B cell (primary cell): ENCODE measurements around the gene TMF1. TPM values are rescaled to one million over a fixed set of nuclear protein-coding genes. Genes with fewer than 3 reads are reported as not detected.

Experiments
- ATAC-seq: fragments of 200-7000 bp; cut with Tn5 transposase; one replicate; pipeline ENCODE4 v1.10.0; 2021; ENCODE audit warnings: low read depth, mild to moderate bottlenecking, moderate number of reproducible peaks, moderate library complexity
- CTCF ChIA-PET: fragments of 350-600 bp; sonication (Branson Sonifier 250); formaldehyde crosslinking; loops from one replicate; lab custom pipeline; 2021; ENCODE audit warnings: antibody characterized with exemption, inconsistent platforms; lab: Charles Lee
- POLR2A ChIA-PET: fragments of 350-600 bp; sonication (Branson Sonifier 250); formaldehyde crosslinking; loops from one replicate; lab custom pipeline; 2021; ENCODE audit warnings: antibody characterized with exemption; lab: Charles Lee
- DNase-seq: peaks from one replicate; pipeline ENCODE4 v3.0.0; 2013
- H2AFZ ChIP-seq: 2 replicates; pipeline ENCODE4 v1.6.1; 2012; ENCODE audit warnings: mild to moderate bottlenecking, low read depth, low read length; ENCODE audit not compliant: insufficient read depth, poor library complexity, severe bottlenecking
- H3K27ac ChIP-seq, 2 donors: 1 replicate in 1 of 2; 2 replicates in 1 of 2; pipeline ENCODE4 v1.5.1; 2012 to 2013; ENCODE audit warnings: low read length in 2 of 2, mild to moderate bottlenecking in 2 of 2, moderate library complexity in 1 of 2
- H3K27me3 ChIP-seq, 4 experiments: fragments of 200-600 bp in 1 of 4; sonication (generic) in 1 of 4; replicated peaks in 1 of 4; 1 replicate in 2 of 4; 2 replicates in 2 of 4; pipeline versions ENCODE4 v1.6.1 to v1.7.0; 2013 to 2016; ENCODE audit warnings: low read length in 3 of 4, mild to moderate bottlenecking in 2 of 4, mixed read lengths in 1 of 4, moderate library complexity in 1 of 4; ENCODE audit not compliant: insufficient read depth in 4 of 4, control insufficient read depth in 3 of 4; ENCODE audit errors: control extremely low read depth in 1 of 4
- H3K36me3 ChIP-seq, 2 experiments: replicated peaks in 1 of 2; 1 replicate in 1 of 2; 2 replicates in 1 of 2; pipeline versions ENCODE4 v1.6.1 to v1.7.1; 2013; ENCODE audit warnings: low read length in 1 of 2; ENCODE audit not compliant: insufficient read depth in 2 of 2, control insufficient read depth in 1 of 2; ENCODE audit errors: control extremely low read depth in 1 of 2, extremely low read depth in 1 of 2
- H3K4me1 ChIP-seq, 2 donors: fragments of 200-600 bp in 1 of 2; sonication (generic) in 1 of 2; 1 replicate in 1 of 2; 2 replicates in 1 of 2; pipeline versions ENCODE4 v1.5.1 to v1.6.1; 2013 to 2017; ENCODE audit warnings: low read length in 2 of 2; ENCODE audit not compliant: control insufficient read depth in 2 of 2, insufficient read depth in 2 of 2
- H3K4me2 ChIP-seq: replicated peaks from 2 replicates; pipeline ENCODE3; 2012; ENCODE audit warnings: mild to moderate bottlenecking, low read depth, low read length; ENCODE audit not compliant: poor library complexity, severe bottlenecking
- H3K4me3 ChIP-seq, 5 experiments: fragments of 200-600 bp in 1 of 5; sonication (generic) in 1 of 5; 1 replicate in 3 of 5; 2 replicates in 2 of 5; pipeline versions ENCODE4 v1.5.1 to v1.7.0; 2011 to 2016; ENCODE audit warnings: low read length in 4 of 5, mild to moderate bottlenecking in 4 of 5, low read depth in 2 of 5, control low read depth in 1 of 5, moderate library complexity in 1 of 5; ENCODE audit not compliant: insufficient read depth in 1 of 5; ENCODE audit errors: control extremely low read depth in 1 of 5, extremely low read depth in 1 of 5
- H3K79me2 ChIP-seq: fragments of 200-600 bp; sonication (generic); one replicate; pipeline ENCODE4 v1.6.0; 2016; ENCODE audit warnings: low read length; ENCODE audit not compliant: control insufficient read depth, insufficient read depth
- H3K9ac ChIP-seq: fragments of 200-600 bp; sonication (generic); 2 replicates; pipeline ENCODE4 v1.6.1; 2017; ENCODE audit warnings: mild to moderate bottlenecking, low read length, moderate library complexity
- H3K9me3 ChIP-seq, 3 donors: one replicate each; pipeline versions ENCODE4 v1.6.1 to v1.7.1; 2013; ENCODE audit warnings: low read length in 2 of 3; ENCODE audit not compliant: control insufficient read depth in 2 of 3, insufficient read depth in 1 of 3; ENCODE audit errors: control extremely low read depth in 1 of 3
- H4K20me1 ChIP-seq: 2 replicates; pipeline ENCODE4 v1.6.0; 2012; ENCODE audit warnings: mild to moderate bottlenecking, low read length; ENCODE audit not compliant: insufficient read depth, control insufficient read depth, poor library complexity, severe bottlenecking
- H3K27ac Mint-ChIP-seq: one replicate; pipeline ENCODE4 v1.8.0; 2021; ENCODE audit warnings: mixed read lengths
- H3K27me3 Mint-ChIP-seq: one replicate; pipeline ENCODE4 v1.8.0; 2021; ENCODE audit warnings: mixed read lengths
- H3K4me1 Mint-ChIP-seq: one replicate; pipeline ENCODE4 v1.8.0; 2021; ENCODE audit warnings: mixed read lengths
- H3K4me3 Mint-ChIP-seq: one replicate; pipeline ENCODE4 v1.8.0; 2021; ENCODE audit warnings: mixed read lengths
- H3K9me3 Mint-ChIP-seq: one replicate; pipeline ENCODE4 v1.8.0; 2022; ENCODE audit warnings: mixed read lengths; ENCODE audit not compliant: insufficient read depth
- EZH2 ChIP-seq: IDR thresholded peaks from 2 replicates; pipeline ENCODE4 v1.6.1; 2012; ENCODE audit warnings: borderline replicate concordance, low read depth, mild to moderate bottlenecking, moderate library complexity, low read length; ENCODE audit not compliant: insufficient read depth, poor library complexity, severe bottlenecking
- WGBS: methylation state at CpG from one replicate; pipeline ENCODE4 v1.1.5; 2013; ENCODE audit warnings: missing lambda C conversion rate; ENCODE audit not compliant: insufficient coverage; 5-methylcytosine and 5-hydroxymethylcytosine counted together
- intact Hi-C: fragments of 100-400 bp; cut with micrococcal nuclease; formaldehyde crosslinking; loops from one replicate; pipeline ENCODE4 v1.10.0; 2022
- polyA plus RNA-seq: library from polyadenylated mRNA; depleted of rRNA; stranded (reverse); fragments of >200 nt; gene quantifications from 2 replicates; pipeline ENCODE4 v1.2.3, GENCODE V29; 2012
- total RNA-seq, 2 donors: library from RNA; stranded (reverse); fragments of 120-200 nt in 1 of 2; gene quantifications; 1 replicate in 1 of 2; 2 replicates in 1 of 2; pipeline versions ENCODE4 v1.2.3 to v1.2.4, GENCODE V29; 2013 to 2022
- TF ChIP-seq, protein P1 (sequence below): fragments of 200-600 bp; IDR thresholded peaks from one replicate; pipeline ENCODE4 v1.8.0; 2022; ENCODE audit warnings: antibody characterized with exemption, mild to moderate bottlenecking

Gene TMF1
- total and polyA plus RNA-seq, 2 donors (not counting 1 experiment from before 2014, with no cell fraction given), result 6.8 to 65.1 TPM

DNA sequence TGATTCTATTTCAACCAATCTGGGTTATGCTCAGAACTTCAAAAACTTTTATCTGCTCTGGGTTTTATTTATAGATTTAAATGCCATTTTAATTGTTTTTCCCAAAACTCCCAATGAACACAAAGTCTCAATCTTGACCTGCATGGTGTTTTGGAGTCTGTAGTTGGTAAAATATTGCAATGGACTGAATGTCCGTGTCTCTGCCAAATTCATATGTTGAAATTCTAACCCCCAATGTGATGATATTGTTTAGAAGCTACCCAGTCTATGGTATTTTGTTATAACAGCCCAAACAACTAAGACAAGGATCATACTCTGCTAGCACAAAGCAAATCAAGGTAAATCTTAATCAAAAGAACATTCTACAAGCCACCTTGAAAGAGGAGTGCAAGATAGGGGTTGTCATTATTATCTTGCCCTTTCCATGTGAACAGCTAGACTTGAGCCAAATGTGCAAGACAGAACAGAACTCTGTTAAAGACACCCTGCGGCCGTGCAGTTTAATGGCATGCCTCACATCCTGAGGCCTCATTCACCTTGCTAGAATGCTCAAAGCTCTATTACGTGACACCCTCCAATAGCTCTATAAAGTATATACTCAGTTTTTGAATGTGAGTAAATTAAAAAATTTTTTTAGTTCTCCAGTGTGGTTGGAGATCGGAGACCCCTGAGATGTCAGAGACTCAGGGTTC is 46.2 kb downstream of the TMF1 start:
- peaks cover 0 to 4% of the 10 kb centered on the region in 2 experiments for H3K36me3 ChIP-seq
- no peaks in the 10 kb centered on the region for H3K27me3 Mint-ChIP-seq

GRCh38 chr3:69005071-69005790 is 46.9 kb downstream of the TMF1 start:
- ATAC-seq (no peak), DNase-seq (no peak)
- no peaks in the 10 kb centered on the region for H3K9me3 Mint-ChIP-seq
- H4K20me1 ChIP-seq, result no peaks in the 10 kb centered on the region
- H3K4me1 Mint-ChIP-seq, result no peaks in the 10 kb centered on the region
- no peaks in the 10 kb centered on the region for H3K4me1 ChIP-seq
- no peak overlapping the region for H3K4me2 ChIP-seq
- H3K27ac Mint-ChIP-seq, result no peak overlapping the region
- H3K4me3 Mint-ChIP-seq, result no peak overlapping the region
- no peaks in the 10 kb centered on the region for H3K9me3 ChIP-seq
- ChIA-PET POLR2A (no interaction called here), CTCF (no interaction called here)
- H3K27ac ChIP-seq, result no peak overlapping the region
- intact Hi-C loops, result no loop called here
- peaks cover 0 to 4% of the 10 kb centered on the region in 2 experiments for H3K36me3 ChIP-seq
- no peak overlapping the region for H2AFZ ChIP-seq
- H3K9ac ChIP-seq, result no peak overlapping the region
- no peaks in the 10 kb centered on the region for H3K79me2 ChIP-seq
- WGBS, result 100% methylated on average over 4 of the region's 6 CpGs
- H3K4me3 ChIP-seq, result no peak overlapping the region
- H3K27me3 ChIP-seq, result no peaks in the 10 kb centered on the region
- H3K27me3 Mint-ChIP-seq, result no peaks in the 10 kb centered on the region
- TF ChIP-seq, protein P1, sequence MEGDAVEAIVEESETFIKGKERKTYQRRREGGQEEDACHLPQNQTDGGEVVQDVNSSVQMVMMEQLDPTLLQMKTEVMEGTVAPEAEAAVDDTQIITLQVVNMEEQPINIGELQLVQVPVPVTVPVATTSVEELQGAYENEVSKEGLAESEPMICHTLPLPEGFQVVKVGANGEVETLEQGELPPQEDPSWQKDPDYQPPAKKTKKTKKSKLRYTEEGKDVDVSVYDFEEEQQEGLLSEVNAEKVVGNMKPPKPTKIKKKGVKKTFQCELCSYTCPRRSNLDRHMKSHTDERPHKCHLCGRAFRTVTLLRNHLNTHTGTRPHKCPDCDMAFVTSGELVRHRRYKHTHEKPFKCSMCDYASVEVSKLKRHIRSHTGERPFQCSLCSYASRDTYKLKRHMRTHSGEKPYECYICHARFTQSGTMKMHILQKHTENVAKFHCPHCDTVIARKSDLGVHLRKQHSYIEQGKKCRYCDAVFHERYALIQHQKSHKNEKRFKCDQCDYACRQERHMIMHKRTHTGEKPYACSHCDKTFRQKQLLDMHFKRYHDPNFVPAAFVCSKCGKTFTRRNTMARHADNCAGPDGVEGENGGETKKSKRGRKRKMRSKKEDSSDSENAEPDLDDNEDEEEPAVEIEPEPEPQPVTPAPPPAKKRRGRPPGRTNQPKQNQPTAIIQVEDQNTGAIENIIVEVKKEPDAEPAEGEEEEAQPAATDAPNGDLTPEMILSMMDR, result no peak
- no peak for TF ChIP-seq EZH2

More for the DNA sequence above, 46.2 kb downstream of the TMF1 start:
- Histone ChIP-seq H4K20me1 (no peaks in the 10 kb centered on the region), H3K9me3 (no peaks in the 10 kb centered on the region), H3K4me1 (no peaks in the 10 kb centered on the region), H2AFZ (no peak overlapping the region), H3K4me3 (no peak overlapping the region), H3K79me2 (no peaks in the 10 kb centered on the region), H3K9ac (no peak overlapping the region), H3K4me2 (no peak overlapping the region), H3K27ac (no peak overlapping the region), H3K27me3 (no peaks in the 10 kb centered on the region)
- Mint-ChIP-seq H3K9me3 (no peaks in the 10 kb centered on the region), H3K4me1 (no peaks in the 10 kb centered on the region), H3K4me3 (no peak overlapping the region), H3K27ac (no peak overlapping the region)
- no CpG with 5 or more reads among the region's 5 CpGs for WGBS
- POLR2A ChIA-PET, result no interaction called here
- CTCF ChIA-PET, result no interaction called here
- TF ChIP-seq, protein P1, result no peak
- no peak for TF ChIP-seq EZH2
- ATAC-seq (no peak), DNase-seq (no peak)
- intact Hi-C loops, result no loop called here
